A549 (cell line): ENCODE results near the gene CEP44. TPM values are rescaled to one million over a fixed set of nuclear protein-coding genes. Genes with fewer than 3 reads are reported as not detected.

Experiments used
- ATAC-seq, 2 experiments: fragments of 200-7000 bp in 1 of 2; fragments of >200 bp in 1 of 2; cut with Nextera tagmentation in 1 of 2; cut with Tn5 transposase in 1 of 2; 3 replicates each; pipeline versions ENCODE4 v1.8.0 to v1.9.1; 2018 to 2020; ENCODE audit warnings: mild to moderate bottlenecking in 1 of 2, moderate library complexity in 1 of 2
- CTCF ChIA-PET: fragments of 300-600 bp; sonication (Branson Sonifier 250); formaldehyde crosslinking; extraction: SDS; loops from one replicate; lab custom pipeline; 2021; ENCODE audit warnings: antibody characterized with exemption, inconsistent platforms; lab: Yijun Ruan, JAX
- POLR2A ChIA-PET: fragments of 350-600 bp; formaldehyde crosslinking; extraction: SDS; loops from one replicate; lab custom pipeline; 2021; ENCODE audit warnings: antibody characterized with exemption, inconsistent platforms; lab: Yijun Ruan, JAX
- DNase-seq, 2 experiments: peaks; one replicate each; pipeline versions ENCODE4 v3.0.0 to v3.0.0-alpha.2; 2011 to 2016; ENCODE audit warnings: low read depth in 1 of 2, low spot score in 1 of 2
- FAIRE-seq: peaks from 2 replicates; lab custom pipeline; 2011; peaks lifted over from hg19 to GRCh38; lab: Jason Lieb, UNC
- H3K27ac ChIP-seq, 2 experiments: fragments of >200 bp; sonication (Bioruptor Twin); formaldehyde crosslinking; 3 replicates each; pipeline ENCODE4 v1.5.1; 2016 to 2017
- H3K4me1 ChIP-seq: fragments of >200 bp; sonication (Bioruptor Twin); formaldehyde crosslinking; 3 replicates; pipeline ENCODE4 v1.6.1; 2016
- H3K4me2 ChIP-seq: fragments of >200 bp; sonication (Bioruptor Twin); formaldehyde crosslinking; 3 replicates; pipeline ENCODE4 v1.6.1; 2016
- H3K4me3 ChIP-seq: fragments of >200 bp; sonication (Bioruptor Twin); formaldehyde crosslinking; 3 replicates; pipeline ENCODE4 v1.5.1; 2016
- H3K9me3 ChIP-seq: fragments of >200 bp; sonication (Bioruptor Twin); formaldehyde crosslinking; 3 replicates; pipeline ENCODE4 v1.6.1; 2016
- ATOH8 ChIP-seq: fragments of 250-450 bp; sonication (Bioruptor Pico); IDR thresholded peaks from 2 replicates; pipeline ENCODE4 v1.5.0; 2020; ENCODE audit warnings: low read depth, mild to moderate bottlenecking, moderate library complexity
- BCL3 ChIP-seq: fragments of >200 bp; sonication (Bioruptor Twin); formaldehyde crosslinking; IDR thresholded peaks from 3 replicates; pipeline ENCODE4 v1.6.1; 2016
- BHLHE40 ChIP-seq: IDR thresholded peaks from 2 replicates; pipeline ENCODE4 v1.6.1; 2012; ENCODE audit warnings: low read depth, low read length, inconsistent platforms
- CBX2 ChIP-seq: fragments of 200-600 bp; sonication (generic); IDR thresholded peaks from 2 replicates; pipeline ENCODE4 v1.6.1; 2016; ENCODE audit warnings: low read depth, mild to moderate bottlenecking, borderline replicate concordance
- CEBPB ChIP-seq, 2 experiments: fragments of >200 bp in 1 of 2; sonication (Bioruptor Twin) in 1 of 2; formaldehyde crosslinking in 1 of 2; IDR thresholded peaks; 2 replicates each; pipeline ENCODE4 v1.6.1; 2012 to 2016
- CHD2 ChIP-seq: fragments of 150-350 bp; IDR thresholded peaks from 2 replicates; pipeline ENCODE4 v1.6.1; 2014; ENCODE audit warnings: low read length; ENCODE audit not compliant: partially characterized antibody
- EHF ChIP-seq: fragments of 250-450 bp; sonication (Bioruptor Pico); IDR thresholded peaks from 2 replicates; pipeline ENCODE4 v1.5.0; 2020; ENCODE audit warnings: mild to moderate bottlenecking
- EHMT2 ChIP-seq: fragments of 200-600 bp; sonication (generic); IDR thresholded peaks from 2 replicates; pipeline ENCODE4 v1.6.1; 2016; ENCODE audit warnings: antibody characterized with exemption, low read depth, mild to moderate bottlenecking, moderate library complexity
- FOSB ChIP-seq: fragments of 250-450 bp; sonication (Bioruptor Pico); IDR thresholded peaks from 2 replicates; pipeline ENCODE4 v1.5.0; 2020; ENCODE audit warnings: mild to moderate bottlenecking, moderate library complexity
- GATA3 ChIP-seq: IDR thresholded peaks from 2 replicates; pipeline ENCODE4 v1.6.1; 2012; ENCODE audit warnings: borderline replicate concordance
- HDAC2 ChIP-seq: fragments of 200-600 bp; sonication (generic); IDR thresholded peaks from 2 replicates; pipeline ENCODE4 v1.6.1; 2016
- HMGXB4 ChIP-seq: fragments of 250-450 bp; sonication (Bioruptor Pico); IDR thresholded peaks from 2 replicates; pipeline ENCODE4 v1.5.0; 2021; ENCODE audit warnings: mild to moderate bottlenecking, moderate library complexity, borderline replicate concordance
- HOXA7 ChIP-seq: fragments of 250-450 bp; sonication (Bioruptor Pico); IDR thresholded peaks from 2 replicates; pipeline ENCODE4 v1.5.0; 2020; ENCODE audit warnings: mild to moderate bottlenecking, moderate library complexity
- KDM1A ChIP-seq: fragments of 200-600 bp; sonication (generic); IDR thresholded peaks from 2 replicates; pipeline ENCODE4 v1.6.1; 2016; ENCODE audit warnings: low read depth, mild to moderate bottlenecking
- MAX ChIP-seq: IDR thresholded peaks from 2 replicates; pipeline ENCODE4 v1.6.1; 2012
- NPAS2 ChIP-seq: fragments of 250-450 bp; sonication (Bioruptor Pico); IDR thresholded peaks from 2 replicates; pipeline ENCODE4 v1.8.0; 2022; ENCODE audit warnings: mild to moderate bottlenecking, moderate library complexity, borderline replicate concordance
- PHF8 ChIP-seq: fragments of 200-600 bp; sonication (generic); IDR thresholded peaks from 2 replicates; pipeline ENCODE4 v1.6.1; 2016; ENCODE audit warnings: low read depth, mild to moderate bottlenecking, antibody characterized with exemption, moderate library complexity, borderline replicate concordance
- RAD21 ChIP-seq, 2 experiments: fragments of >200 bp in 1 of 2; sonication (Bioruptor Twin) in 1 of 2; formaldehyde crosslinking in 1 of 2; IDR thresholded peaks in 1 of 2; conservative IDR thresholded peaks in 1 of 2; 2 replicates in 1 of 2; 3 replicates in 1 of 2; pipeline ENCODE4 v1.6.1; 2012 to 2018; ENCODE audit warnings: inconsistent platforms in 1 of 2
- RARB ChIP-seq: fragments of 250-450 bp; sonication (Bioruptor Pico); IDR thresholded peaks from 2 replicates; pipeline ENCODE4 v1.8.0; 2021; ENCODE audit warnings: mild to moderate bottlenecking, moderate library complexity
- SMC3 ChIP-seq: fragments of >200 bp; sonication (Bioruptor Twin); formaldehyde crosslinking; IDR thresholded peaks from 3 replicates; pipeline ENCODE4 v1.6.1; 2018; ENCODE audit warnings: inconsistent platforms
- TFCP2L1 ChIP-seq: fragments of 250-450 bp; sonication (Bioruptor Pico); IDR thresholded peaks from 2 replicates; pipeline ENCODE4 v1.5.0; 2021; ENCODE audit warnings: mild to moderate bottlenecking
- TP53 ChIP-seq: fragments of 250-450 bp; sonication (Bioruptor Pico); IDR thresholded peaks from 2 replicates; pipeline ENCODE4 v1.5.0; 2021; ENCODE audit warnings: mild to moderate bottlenecking, moderate library complexity
- USF2 ChIP-seq: fragments of 450-650 bp; IDR thresholded peaks from 2 replicates; pipeline ENCODE4 v1.6.1; 2014; ENCODE audit warnings: antibody characterized with exemption
- ZNF302 ChIP-seq: fragments of 250-450 bp; sonication (Bioruptor Pico); IDR thresholded peaks from 2 replicates; pipeline ENCODE4 v1.9.0; 2021; ENCODE audit warnings: inconsistent platforms, mild to moderate bottlenecking, moderate library complexity
- WGBS: methylation state at CpG from one replicate; pipeline ENCODE4 v1.1.6; 2017; ENCODE audit errors: missing lambda C conversion rate; 5-methylcytosine and 5-hydroxymethylcytosine counted together
- polyA plus RNA-seq, 4 experiments: library from polyadenylated mRNA; depleted of rRNA in 3 of 4; stranded (reverse); fragments of >200 nt; fragmentation: RNase III in 1 of 4; extraction: RNeasy Plus Mini Kit Qiagen cat#74134 plus additional on column Dnase treatment in 1 of 4; gene quantifications; 2 replicates in 3 of 4; 3 replicates in 1 of 4; pipeline ENCODE4 v1.2.3, GENCODE V29; 2011 to 2017

The CEP44 gene
- polyA plus RNA-seq, 2 of the 4 experiments (the other 2 are of a cell fraction), result 8.0 to 14.1 TPM

GRCh38 chr4:174332741-174333493 lies 49.2 kb downstream of the CEP44 start:
- TF ChIP-seq RARB (CRISPR knock-in tag) (no peak), HOXA7 (CRISPR knock-in tag) (no peak), GATA3 (no peak), EHF (CRISPR knock-in tag) (no peak), HDAC2 (no peak), CEBPB (IDR thresholded peaks at IDR 0.05) (no peak), CHD2 (no peak)

GRCh38 chr4:174334628-174335027 lies 50.9 kb downstream of the CEP44 start:
- H3K4me1 ChIP-seq, result no peaks in the 10 kb centered on the region
- ChIA-PET POLR2A (no interaction called here), CTCF (no interaction called here)
- DNase-seq (no peak), ATAC-seq (no peak), FAIRE-seq (no peak)
- H3K4me2 ChIP-seq, result no peak overlapping the region
- 61% methylated on average over 3 of the region's 3 CpGs for whole genome bisulfite sequencing
- no peak overlapping the region for H3K4me3 ChIP-seq
- TF ChIP-seq USF2 (no peak), BHLHE40 (no peak), HMGXB4 (CRISPR knock-in tag) (no peak), RAD21 (conservative IDR thresholded peaks at IDR 0.05 in 1 of 2, IDR thresholded peaks at IDR 0.05 in 1 of 2) (no peak), TFCP2L1 (no peak), CBX2 (no peak), SMC3 (no peak), HOXA7 (CRISPR knock-in tag) (no peak), NPAS2 (CRISPR knock-in tag) (no peak), FOSB (CRISPR knock-in tag) (no peak), PHF8 (no peak), CEBPB (IDR thresholded peaks at IDR 0.05) (no peak), KDM1A (no peak), EHMT2 (no peak), ZNF302 (CRISPR knock-in tag) (no peak), ATOH8 (CRISPR knock-in tag) (no peak), MAX (no peak), TP53 (CRISPR knock-in tag) (no peak), BCL3 (no peak)
- no peak overlapping the region for H3K27ac ChIP-seq
- no peaks in the 10 kb centered on the region for H3K9me3 ChIP-seq

More at GRCh38 chr4:174332741-174333493, 49.2 kb downstream of the CEP44 start:
- ChIA-PET POLR2A (no interaction called here), CTCF (no interaction called here)
- FAIRE-seq (no peak), DNase-seq (no peak), ATAC-seq (no peak)
- Histone ChIP-seq H3K4me2 (no peak overlapping the region), H3K4me3 (no peak overlapping the region), H3K27ac (no peak overlapping the region), H3K9me3 (no peaks in the 10 kb centered on the region), H3K4me1 (no peaks in the 10 kb centered on the region)
- WGBS, result 76% methylated on average over 4 of the region's 4 CpGs
